GM19372 (cell line): Measurements from ENCODE around the gene OR5D14.

ENCODE experiments used
- ATAC-seq: cut with Tn5 transposase; IDR thresholded peaks from one replicate; pipeline ENCODE4 v1.9.1; 2021; ENCODE audit warnings: mild to moderate bottlenecking, low read depth, moderate library complexity; ENCODE audit not compliant: unreplicated experiment

Gene OR5D14

GRCh38 chr11:55795256-55795655 is at the start of gene OR5D14:
OR5D14 (plus strand) TSS chr11:55795556; CDS start chr11:55795556, 0 bp downstream.
- ATAC-seq, result no peak

DNA sequence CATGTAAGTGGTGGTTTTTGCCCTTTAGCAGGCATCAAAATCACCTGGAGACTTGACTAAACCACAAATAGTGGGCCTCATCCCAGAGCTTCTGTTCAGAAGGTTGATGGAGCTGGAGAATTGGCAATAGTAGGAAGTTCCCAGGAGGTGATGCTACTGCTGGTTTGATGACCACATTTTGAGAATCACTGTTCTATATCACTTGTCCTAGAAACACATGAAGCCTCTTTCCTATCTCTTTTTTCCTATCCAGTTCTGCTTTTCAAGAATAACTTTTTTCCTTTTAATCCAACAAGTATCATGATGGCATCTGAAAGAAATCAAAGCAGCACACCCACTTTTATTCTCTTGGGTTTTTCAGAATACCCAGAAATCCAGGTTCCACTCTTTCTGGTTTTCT is 22.2 kb upstream of the OR5D14 start, which contains the start of gene OR5D13:
Gene OR5D13, plus strand, starts transcription at position 301 of the 400 bp plus-strand sequence. Its CDS starts 0 bp downstream, at position 301.
- no peak for ATAC-seq

GRCh38 chr11:55791606-55792005 is 3.8 kb upstream of the OR5D14 start:
- no peak for ATAC-seq

DNA sequence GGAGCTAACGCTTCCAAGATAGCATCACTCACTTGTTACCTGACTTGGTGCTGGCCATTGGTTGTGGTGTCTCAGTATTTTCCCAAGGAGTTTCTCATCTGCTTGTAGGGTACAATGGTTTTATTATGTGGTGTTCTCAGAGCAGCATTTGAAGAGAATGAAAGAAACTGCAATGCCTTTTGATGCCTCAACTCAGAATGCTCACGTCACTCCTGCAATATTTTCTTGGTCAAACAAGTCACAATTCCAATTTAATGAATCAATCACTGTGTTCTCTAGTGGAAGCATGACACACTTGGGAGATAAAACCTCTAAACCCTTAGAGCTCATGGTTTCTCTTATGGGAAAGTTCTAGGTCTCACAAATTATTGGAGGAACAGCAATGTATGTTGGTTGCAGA is 2.0 kb upstream of the OR5D14 start:
- ATAC-seq, result no peak

GRCh38 chr11:55806248-55806647 is 10.9 kb downstream of the OR5D14 start:
- ATAC-seq, result no peak

- no peak for ATAC-seq
These were observed 15.7 kb downstream of the OR5D14 start, which contains the start of gene OR5L1 for GRCh38 chr11:55811067-55811466. OR5L1 (plus strand) TSS chr11:55811367; CDS start chr11:55811467, 100 bp downstream.

- no peak for ATAC-seq
These were observed 24.0 kb downstream of the OR5D14 start, which contains the start of gene OR5D18 for GRCh38 chr11:55819330-55819729. OR5D18 (plus strand) TSS chr11:55819630; CDS start chr11:55819630, 0 bp downstream.

DNA sequence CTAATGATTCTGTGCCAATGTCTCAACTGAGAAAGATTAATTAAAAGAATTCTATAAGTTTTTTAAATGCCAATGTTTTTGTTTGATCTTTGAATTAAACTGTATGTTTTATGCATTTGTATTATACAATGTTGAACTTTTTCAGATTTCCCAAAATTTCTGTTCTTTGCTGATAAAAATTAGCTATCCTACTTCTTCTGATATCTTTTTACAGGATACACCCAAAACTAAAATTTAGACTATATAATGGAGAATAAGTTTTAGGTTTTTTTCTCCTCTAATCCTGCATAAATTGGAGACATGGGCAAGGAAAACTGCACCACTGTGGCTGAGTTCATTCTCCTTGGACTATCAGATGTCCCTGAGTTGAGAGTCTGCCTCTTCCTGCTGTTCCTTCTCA is 31.6 kb downstream of the OR5D14 start, which contains the start of gene OR5L2:
Gene OR5L2, plus strand, starts transcription at position 301 of the 400 bp plus-strand sequence. Its CDS starts 0 bp downstream, at position 301.
- ATAC-seq, result no peak

DNA sequence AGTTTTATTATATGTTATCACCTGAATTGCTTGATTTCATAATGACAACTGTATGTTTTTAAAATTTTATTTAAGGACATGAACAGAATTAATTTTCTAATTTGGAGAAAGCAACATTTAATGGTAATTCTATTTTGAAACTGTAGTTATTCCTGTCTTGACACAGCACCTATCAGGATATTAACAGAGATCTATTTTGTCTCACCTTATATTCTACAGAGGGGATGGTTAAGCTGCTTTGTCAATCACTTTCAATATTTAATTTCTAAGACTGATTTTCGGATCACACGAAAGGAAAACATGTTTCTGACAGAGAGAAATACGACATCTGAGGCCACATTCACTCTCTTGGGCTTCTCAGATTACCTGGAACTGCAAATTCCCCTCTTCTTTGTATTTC is 43.1 kb downstream of the OR5D14 start, which contains the start of gene OR5D16:
Gene OR5D16, plus strand, starts transcription at position 301 of the 400 bp plus-strand sequence. Its CDS starts 0 bp downstream, at position 301.
- no peak for ATAC-seq
